MM.1S (cell line): ENCODE results near the gene FANCC.

Experiments used
- EZH2 ChIP-seq: fragments of 300-600 bp; sonication (generic); optimal IDR thresholded peaks from 2 replicates; pipeline ENCODE3; 2017; ENCODE audit warnings: low read depth, mild to moderate bottlenecking, antibody characterized with exemption, low read length, mixed read lengths
- EZH2phosphoT487 ChIP-seq: fragments of 300-600 bp; sonication (generic); IDR thresholded peaks from 2 replicates; pipeline ENCODE4 v1.6.1; 2018; ENCODE audit warnings: antibody characterized with exemption, low read length
- TF ChIP-seq, protein P1 (sequence below): fragments of 300-600 bp; sonication (generic); IDR thresholded peaks from 2 replicates; pipeline ENCODE4 v1.5.1; 2016; ENCODE audit warnings: antibody characterized with exemption, low read length, mixed read lengths

DNA sequence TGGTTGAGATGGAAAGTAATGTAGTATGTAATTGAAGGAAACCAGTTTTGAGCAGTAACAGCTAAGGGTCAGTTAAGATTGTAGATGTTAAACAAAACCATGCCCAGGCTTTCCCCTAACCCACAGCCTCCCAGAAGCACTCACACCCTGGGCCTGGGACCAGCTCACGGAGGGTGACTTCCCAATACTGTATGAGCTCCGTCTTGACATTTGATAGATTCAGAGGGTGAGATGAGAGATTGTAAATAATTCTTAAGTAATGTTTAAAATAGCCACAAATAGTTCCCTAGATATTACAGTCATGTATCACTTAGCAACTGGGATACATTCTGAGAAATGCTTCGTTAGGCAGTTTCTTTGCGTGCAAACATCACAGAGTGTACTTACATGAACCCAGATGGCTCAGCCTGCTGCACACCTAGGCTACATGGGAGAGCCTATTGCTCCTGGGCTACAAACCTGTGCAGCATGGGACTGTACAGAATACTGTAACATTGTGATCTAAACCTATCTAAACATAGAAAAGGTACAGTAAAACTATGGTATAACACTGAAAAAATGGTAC, 140.7 kb downstream of the FANCC start:
- TF ChIP-seq, protein P1, sequence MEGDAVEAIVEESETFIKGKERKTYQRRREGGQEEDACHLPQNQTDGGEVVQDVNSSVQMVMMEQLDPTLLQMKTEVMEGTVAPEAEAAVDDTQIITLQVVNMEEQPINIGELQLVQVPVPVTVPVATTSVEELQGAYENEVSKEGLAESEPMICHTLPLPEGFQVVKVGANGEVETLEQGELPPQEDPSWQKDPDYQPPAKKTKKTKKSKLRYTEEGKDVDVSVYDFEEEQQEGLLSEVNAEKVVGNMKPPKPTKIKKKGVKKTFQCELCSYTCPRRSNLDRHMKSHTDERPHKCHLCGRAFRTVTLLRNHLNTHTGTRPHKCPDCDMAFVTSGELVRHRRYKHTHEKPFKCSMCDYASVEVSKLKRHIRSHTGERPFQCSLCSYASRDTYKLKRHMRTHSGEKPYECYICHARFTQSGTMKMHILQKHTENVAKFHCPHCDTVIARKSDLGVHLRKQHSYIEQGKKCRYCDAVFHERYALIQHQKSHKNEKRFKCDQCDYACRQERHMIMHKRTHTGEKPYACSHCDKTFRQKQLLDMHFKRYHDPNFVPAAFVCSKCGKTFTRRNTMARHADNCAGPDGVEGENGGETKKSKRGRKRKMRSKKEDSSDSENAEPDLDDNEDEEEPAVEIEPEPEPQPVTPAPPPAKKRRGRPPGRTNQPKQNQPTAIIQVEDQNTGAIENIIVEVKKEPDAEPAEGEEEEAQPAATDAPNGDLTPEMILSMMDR: no peak
- no peak for TF ChIP-seq EZH2
- no peak for TF ChIP-seq EZH2phosphoT487
